GM21381 (cell line): ENCODE data around the gene NNAT.

Experiments used
- ATAC-seq: cut with Tn5 transposase; IDR thresholded peaks from one replicate; pipeline ENCODE4 v1.9.1; 2021; ENCODE audit warnings: mild to moderate bottlenecking, moderate library complexity; ENCODE audit not compliant: unreplicated experiment

NNAT gene

GRCh38 chr20:37565134-37565811 is 44.2 kb downstream of the NNAT start:
- ATAC-seq: no peak

- no peak for ATAC-seq
Observed at GRCh38 chr20:37566590-37567330, 45.7 kb downstream of the NNAT start.

GRCh38 chr20:37567331-37567665 is 46.2 kb downstream of the NNAT start:
- no peak for ATAC-seq

- ATAC-seq: no peak
Observed at GRCh38 chr20:37567671-37568588, 46.9 kb downstream of the NNAT start.

- ATAC-seq: no peak
Observed at GRCh38 chr20:37570419-37570818, 49.4 kb downstream of the NNAT start.

- no peak for ATAC-seq
Observed at GRCh38 chr20:37571033-37571432, 50.0 kb downstream of the NNAT start.
